Kidney epithelial cell (primary cell): ENCODE data around the gene PGF. TPM values are rescaled to one million over a fixed set of nuclear protein-coding genes. Genes with fewer than 3 reads are reported as not detected.
A peak's percentile ranks its signal among the peaks of the same experiment; 100 is the strongest.

Source experiments
- DNase-seq: peaks from one replicate; pipeline ENCODE4 v3.0.0-alpha.2; 2010; ENCODE audit warnings: low read depth
- H3K27me3 ChIP-seq: 2 replicates; pipeline ENCODE4 v1.6.0; 2011; ENCODE audit warnings: low read length; ENCODE audit not compliant: control insufficient read depth, insufficient read depth
- H3K36me3 ChIP-seq: 2 replicates; pipeline ENCODE4 v1.5.1; 2011; ENCODE audit warnings: low read length; ENCODE audit not compliant: control insufficient read depth, insufficient read depth
- H3K4me3 ChIP-seq: 2 replicates; pipeline ENCODE4 v1.5.1; 2011; ENCODE audit warnings: low read depth, mild to moderate bottlenecking, control low read depth, low read length
- CTCF ChIP-seq: IDR thresholded peaks from 2 replicates; pipeline ENCODE4 v1.5.1; 2011; ENCODE audit warnings: mild to moderate bottlenecking, moderate library complexity, low read length, control low read depth, inconsistent platforms; ENCODE audit not compliant: insufficient read depth, poor library complexity, severe bottlenecking
- total RNA-seq: library from RNA; depleted of rRNA; stranded (reverse); fragments of >200 nt; gene quantifications from 2 replicates; pipeline ENCODE4 v1.2.3, GENCODE V29; 2015

Gene PGF
- total RNA-seq, 1 donor from 2014 or later: 11.2 TPM

GRCh38 chr14:74917646-74918081 lies 37.7 kb downstream of the PGF start:
- no peak for DNase-seq
- Histone ChIP-seq H3K36me3 (no peaks in the 10 kb centered on the region), H3K4me3 (no peak overlapping the region), H3K27me3 (no peaks in the 10 kb centered on the region)
- no peak for TF ChIP-seq CTCF

- no peak for TF ChIP-seq CTCF
- H3K36me3 ChIP-seq: no peaks in the 10 kb centered on the region
Measured at GRCh38 chr14:74917178-74917543, 38.2 kb downstream of the PGF start.

GRCh38 chr14:74915826-74916225 lies 39.6 kb downstream of the PGF start:
- DNase-seq: no peak
- Histone ChIP-seq H3K36me3 (no peaks in the 10 kb centered on the region), H3K27me3 (no peaks in the 10 kb centered on the region), H3K4me3 (no peak overlapping the region)
- TF ChIP-seq CTCF: no peak

More at GRCh38 chr14:74917178-74917543, 38.2 kb downstream of the PGF start:
- DNase-seq: no peak
- Histone ChIP-seq H3K4me3 (no peak overlapping the region), H3K27me3 (no peaks in the 10 kb centered on the region)

- no peaks in the 10 kb centered on the region for H3K27me3 ChIP-seq
- H3K4me3 ChIP-seq: no peak overlapping the region
- no peak for DNase-seq
- TF ChIP-seq CTCF: no peak
- H3K36me3 ChIP-seq: no peaks in the 10 kb centered on the region
Measured at GRCh38 chr14:74915426-74915825, 40.0 kb downstream of the PGF start.

- peak; percentile 21 for DNase-seq
- Histone ChIP-seq H3K27me3 (no peaks in the 10 kb centered on the region), H3K4me3 (no peak overlapping the region), H3K36me3 (no peaks in the 10 kb centered on the region)
- peak; percentile 86 for TF ChIP-seq CTCF
Measured at GRCh38 chr14:74913986-74914573, 41.3 kb downstream of the PGF start.

GRCh38 chr14:74913393-74913910 lies 41.9 kb downstream of the PGF start:
- H3K36me3 ChIP-seq: no peaks in the 10 kb centered on the region
- H3K27me3 ChIP-seq: no peaks in the 10 kb centered on the region
- no peak for TF ChIP-seq CTCF
- no peak for DNase-seq
- H3K4me3 ChIP-seq: no peak overlapping the region
